ENCODE results near the gene COPS6. TPM values are rescaled to one million over a fixed set of nuclear protein-coding genes. Genes with fewer than 3 reads are reported as not detected.
A peak's percentile ranks its signal among the peaks of the same experiment; 100 is the strongest.

The COPS6 gene
- total RNA-seq, 4 donors from 2014 or later, result 31.8 to 110 (median 53.1) TPM

- no peaks in the 10 kb centered on the region for H3K4me1 ChIP-seq
- H3K27ac ChIP-seq, result no peak overlapping the region
- no peak for DNase-seq
- no peak overlapping the region for H3K4me3 ChIP-seq
- H3K9me3 ChIP-seq, result no peaks in the 10 kb centered on the region
- intact Hi-C loops (cut with DNase I; ENCODE audit: low total_unique reads), result no loop called here
- H3K27me3 ChIP-seq, result no peaks in the 10 kb centered on the region
- TF ChIP-seq CTCF (IDR thresholded peaks at IDR 0.05) (no peak), POLR2A (IDR thresholded peaks at IDR 0.05) (no peak)
- H3K36me3 ChIP-seq, result no peaks in the 10 kb centered on the region
Measured at GRCh38 chr7:100141555-100141949, 52.8 kb downstream of the COPS6 start.

MicroRNAs within 50 kb of the gene (microRNA counts, 767-probe panel; counts per million panel counts)
- microRNA hsa-miR-106b-5p (4,873 to 5,524 counts per million in 2 donors), microRNA hsa-miR-25-3p (6,719 to 8,131 counts per million in 2 donors), microRNA hsa-miR-93-5p (5,809 to 7,005 counts per million in 2 donors)

Small RNA genes within 50 kb of the gene (microRNA-seq; reads per million reads assigned to microRNA genes)
- gene MIR106B (ENCODE audit: borderline microRNAs expressed, borderline replicate concordance) (727 reads per million, percentile 78 among the genes with 10 or more reads in this experiment), gene MIR25 (ENCODE audit: borderline microRNAs expressed, borderline replicate concordance) (439 reads per million, percentile 73 among the genes with 10 or more reads in this experiment), gene MIR93 (ENCODE audit: borderline microRNAs expressed, borderline replicate concordance) (1,466 reads per million, percentile 83 among the genes with 10 or more reads in this experiment)

Small RNA genes within 50 kb of the gene (small RNA-seq; reads per million reads assigned to genes)
- 7.0 reads per million, percentile 88 among the genes with 10 or more reads in this experiment for gene MIR106B
- gene MIR25, result 213 reads per million, percentile 95 among the genes with 10 or more reads in this experiment
- 12.2 reads per million, percentile 90 among the genes with 10 or more reads in this experiment for gene MIR93

Other genes with a start within 250 kb of the COPS6 start
- gene OR2AE1, start 211.9 kb upstream of the COPS6 start, total RNA-seq, result not detected
- 10 to 100 TPM; 22.6 to 51.7 (median 44.3) TPM for gene TRIM4, start 169.4 kb upstream of the COPS6 start, total RNA-seq
- gene GJC3, start 159.3 kb upstream of the COPS6 start, total RNA-seq, result under 1 TPM in 1 of 4 donors, not detected in 3; 0.79 TPM
- not detected for gene AZGP1, start 112.9 kb upstream of the COPS6 start, total RNA-seq
- 10 to 100 TPM; 20.9 to 96.7 (median 53.6) TPM for gene ZKSCAN1, start 73.4 kb upstream of the COPS6 start, total RNA-seq
- 10 to 100 TPM in 3 of 4 donors, 1 to 10 TPM in 1; 5.0 to 28.9 (median 17.0) TPM for gene ZSCAN21, start 39.2 kb upstream of the COPS6 start, total RNA-seq
- gene ZNF3, start 7.2 kb upstream of the COPS6 start, total RNA-seq, result 10 to 100 TPM; 10.9 to 69.4 (median 50.3) TPM
- gene MCM7, start 12.4 kb downstream of the COPS6 start, total RNA-seq, result 10 to 100 TPM; 18.7 to 74.8 (median 43.3) TPM
- 10 to 100 TPM in 3 of 4 donors, 1 to 10 TPM in 1; 5.0 to 52.0 (median 33.6) TPM for gene AP4M1, start 12.7 kb downstream of the COPS6 start, total RNA-seq
- 10 to 100 TPM; 23.5 to 68.9 (median 67.7) TPM for gene TAF6, start 30.4 kb downstream of the COPS6 start, total RNA-seq
- 10 to 100 TPM in 2 of 4 donors, 1 to 10 TPM in 1, not detected in 1; 3.3 to 53.6 (median 24.7) TPM for gene CNPY4, start 30.7 kb downstream of the COPS6 start, total RNA-seq
- gene MBLAC1, start 38.0 kb downstream of the COPS6 start, total RNA-seq, result 10 to 100 TPM in 1 of 4 donors, 1 to 10 TPM in 3; 1.3 to 12.4 (median 4.6) TPM
- 100 to 1,000 TPM in 3 of 4 donors, 10 to 100 TPM in 1; 53.3 to 197 (median 115) TPM for gene LAMTOR4, start 59.9 kb downstream of the COPS6 start, total RNA-seq
- gene TRAPPC14, start 69.8 kb downstream of the COPS6 start, total RNA-seq, result 10 to 100 TPM in 1 of 4 donors, 1 to 10 TPM in 3; 2.8 to 22.3 (median 5.7) TPM
- 10 to 100 TPM in 1 of 4 donors, 1 to 10 TPM in 1, under 1 TPM in 1, not detected in 1; 0.51 to 12.1 (median 7.5) TPM for gene GAL3ST4, start 79.6 kb downstream of the COPS6 start, total RNA-seq
- 1 to 10 TPM in 2 of 4 donors, under 1 TPM in 1, not detected in 1; under 0.01 to 9.3 (median 4.5) TPM for gene GPC2, start 88.4 kb downstream of the COPS6 start, total RNA-seq
- gene STAG3, start 88.9 kb downstream of the COPS6 start, total RNA-seq, result 1 to 10 TPM in 1 of 4 donors, under 1 TPM in 1, not detected in 2; 0.49 to 2.5 TPM
- gene PVRIG, start 131.0 kb downstream of the COPS6 start, total RNA-seq, result under 1 TPM in 1 of 4 donors, not detected in 3; 0.21 TPM
- not detected for gene SPDYE3, start 218.7 kb downstream of the COPS6 start, total RNA-seq